NK-92 treated with Interleukin-12 subunit alpha and Interleukin-12 subunit beta, amount 100 ng/mL, for 24 hours (cell line): Measurements from ENCODE around the gene VARS1.
"Not testable (repeated sequence)": the region's sequence is repeated elsewhere in the genome, so short reads cannot be mapped to it uniquely, and the experiment has no call there.

Experiments used
- DNase-seq: peaks from one replicate; lab custom pipeline; 2025; lab: John Stamatoyannopoulos, UW

The VARS1 gene

GRCh38 chr6:31794294-31794865 lies 1.2 kb downstream of the VARS1 start:
- no peak for DNase-seq

GRCh38 chr6:31793927-31794245 lies 1.7 kb downstream of the VARS1 start:
- not testable (repeated sequence) for DNase-seq

GRCh38 chr6:31792761-31793171 lies 2.8 kb downstream of the VARS1 start:
- DNase-seq, result no peak

GRCh38 chr6:31792090-31792374 lies 3.5 kb downstream of the VARS1 start:
- no peak for DNase-seq

GRCh38 chr6:31791324-31792089 lies 4.0 kb downstream of the VARS1 start:
- DNase-seq, result no peak

- DNase-seq, result no peak
Observed at GRCh38 chr6:31785475-31785874, 10.1 kb downstream of the VARS1 start.

GRCh38 chr6:31784098-31784925 lies 11.2 kb downstream of the VARS1 start:
- no peak for DNase-seq

GRCh38 chr6:31782126-31782855 lies 13.3 kb downstream of the VARS1 start:
- DNase-seq, result no peak

GRCh38 chr6:31781244-31782125 lies 14.1 kb downstream of the VARS1 start:
- no peak for DNase-seq

- no peak for DNase-seq
Observed at GRCh38 chr6:31780507-31781243, 14.9 kb downstream of the VARS1 start.

- DNase-seq, result no peak
Observed at GRCh38 chr6:31779908-31780307, 15.6 kb downstream of the VARS1 start.

- no peak for DNase-seq
Observed at GRCh38 chr6:31778999-31779885, 16.3 kb downstream of the VARS1 start.

GRCh38 chr6:31778193-31778592 lies 17.4 kb downstream of the VARS1 start:
- DNase-seq, result no peak

GRCh38 chr6:31777667-31778050 lies 17.9 kb downstream of the VARS1 start:
- no peak for DNase-seq

- no peak for DNase-seq
Observed at GRCh38 chr6:31776989-31777666, 18.4 kb downstream of the VARS1 start, which contains the start of gene VWA7. VWA7 (minus strand) TSS chr6:31777328; CDS start chr6:31776779, 549 bp downstream.

- no peak for DNase-seq
Observed at GRCh38 chr6:31776485-31776988, 19.0 kb downstream of the VARS1 start.

GRCh38 chr6:31775633-31776484 lies 19.7 kb downstream of the VARS1 start:
- no peak for DNase-seq

GRCh38 chr6:31775184-31775583 lies 20.4 kb downstream of the VARS1 start:
- no peak for DNase-seq
